ENCODE measurements around the gene IQGAP2.

GRCh38 chr5:76490960-76491359 is 87.9 kb downstream of the IQGAP2 start:
- no peak for TF ChIP-seq CTCF (IDR thresholded peaks at IDR 0.05)
- no peak for TF ChIP-seq EP300 (IDR thresholded peaks at IDR 0.05; ENCODE audit: low read depth)

Data from transverse colon (tissue), 3 donors.